Effector memory CD4-positive, alpha-beta T cell (primary cell): Measurements from ENCODE around the gene MSI2.
A peak's percentile ranks its signal among the peaks of the same experiment; 100 is the strongest.

ENCODE experiments used
- DNase-seq, 3 donors: peaks; one replicate each; pipeline ENCODE4 v3.0.0-alpha.2; 2020
- H3K27ac ChIP-seq: 2 replicates; pipeline ENCODE4 v1.7.0; 2013; ENCODE audit warnings: mild to moderate bottlenecking, low read length, moderate library complexity; ENCODE audit not compliant: insufficient read depth, poor library complexity, severe bottlenecking
- H3K27me3 ChIP-seq: replicated peaks from 2 replicates; pipeline ENCODE4 v1.7.0; 2013; ENCODE audit warnings: mild to moderate bottlenecking, low read length; ENCODE audit not compliant: insufficient read depth, control insufficient read depth, poor library complexity, severe bottlenecking
- H3K36me3 ChIP-seq: 2 replicates; pipeline ENCODE4 v1.7.0; 2013; ENCODE audit warnings: mild to moderate bottlenecking, low read length, moderate library complexity; ENCODE audit not compliant: control insufficient read depth, insufficient read depth
- H3K4me1 ChIP-seq: 2 replicates; pipeline ENCODE4 v1.7.0; 2013; ENCODE audit warnings: low read length, mild to moderate bottlenecking; ENCODE audit not compliant: control insufficient read depth, insufficient read depth, poor library complexity, severe bottlenecking
- H3K4me3 ChIP-seq: 2 replicates; pipeline ENCODE4 v1.7.0; 2013; ENCODE audit warnings: low read length, low read depth, mild to moderate bottlenecking; ENCODE audit not compliant: insufficient read depth, poor library complexity, severe bottlenecking
- H3K9me3 ChIP-seq: 2 replicates; pipeline ENCODE4 v1.7.0; 2013; ENCODE audit warnings: mild to moderate bottlenecking, low read length, moderate library complexity; ENCODE audit not compliant: control insufficient read depth

The MSI2 gene

GRCh38 chr17:57447357-57447989 is 191.2 kb downstream of the MSI2 start:
- no peaks in the 10 kb centered on the region for H3K27me3 ChIP-seq
- DNase-seq, result no peak
- H3K36me3 ChIP-seq, result no peaks in the 10 kb centered on the region
- H3K9me3 ChIP-seq, result no peaks in the 10 kb centered on the region
- H3K4me3 ChIP-seq, result no peak overlapping the region
- no peak overlapping the region for H3K27ac ChIP-seq
- H3K4me1 ChIP-seq, result peaks cover 13% of the 10 kb centered on the region

GRCh38 chr17:57447990-57448758 is 191.9 kb downstream of the MSI2 start:
- peaks cover 6% of the 10 kb centered on the region for H3K4me1 ChIP-seq
- H3K4me3 ChIP-seq, result no peak overlapping the region
- H3K27me3 ChIP-seq, result no peaks in the 10 kb centered on the region
- H3K36me3 ChIP-seq, result no peaks in the 10 kb centered on the region
- no peak for DNase-seq
- H3K9me3 ChIP-seq, result no peaks in the 10 kb centered on the region
- H3K27ac ChIP-seq, result no peak overlapping the region

GRCh38 chr17:57448759-57449283 is 192.5 kb downstream of the MSI2 start:
- H3K27ac ChIP-seq, result no peak overlapping the region

GRCh38 chr17:57451191-57451590 is 194.9 kb downstream of the MSI2 start:
- Histone ChIP-seq H3K36me3 (no peaks in the 10 kb centered on the region), H3K9me3 (no peaks in the 10 kb centered on the region), H3K4me3 (no peak overlapping the region), H3K4me1 (peaks cover 18% of the 10 kb centered on the region), H3K27me3 (no peaks in the 10 kb centered on the region), H3K27ac (no peak overlapping the region)
- DNase-seq, result no peak

More at GRCh38 chr17:57448759-57449283, 192.5 kb downstream of the MSI2 start:
- H3K36me3 ChIP-seq, result no peaks in the 10 kb centered on the region
- H3K4me1 ChIP-seq, result peaks cover 3% of the 10 kb centered on the region
- DNase-seq, result no peak
- no peaks in the 10 kb centered on the region for H3K27me3 ChIP-seq
- H3K4me3 ChIP-seq, result no peak overlapping the region
- H3K9me3 ChIP-seq, result no peaks in the 10 kb centered on the region

- Histone ChIP-seq H3K27me3 (no peaks in the 10 kb centered on the region), H3K27ac (no peak overlapping the region), H3K4me3 (no peak overlapping the region), H3K9me3 (no peaks in the 10 kb centered on the region), H3K4me1 (peaks cover 18% of the 10 kb centered on the region), H3K36me3 (no peaks in the 10 kb centered on the region)
- DNase-seq, result no peak
Measured at GRCh38 chr17:57451643-57452042, 195.3 kb downstream of the MSI2 start.

GRCh38 chr17:57453841-57454425 is 197.6 kb downstream of the MSI2 start:
- no peak for DNase-seq
- peaks cover 24% of the 10 kb centered on the region for H3K4me1 ChIP-seq

GRCh38 chr17:57454729-57455062 is 198.4 kb downstream of the MSI2 start:
- Histone ChIP-seq H3K4me3 (no peak overlapping the region), H3K36me3 (no peaks in the 10 kb centered on the region), H3K27ac (peak overlapping the region; percentile 41), H3K9me3 (no peaks in the 10 kb centered on the region), H3K27me3 (no peaks in the 10 kb centered on the region), H3K4me1 (peaks cover 29% of the 10 kb centered on the region)
- DNase-seq, result no peak

More at GRCh38 chr17:57453841-57454425, 197.6 kb downstream of the MSI2 start:
- Histone ChIP-seq H3K27ac (no peak overlapping the region), H3K36me3 (no peaks in the 10 kb centered on the region), H3K9me3 (no peaks in the 10 kb centered on the region), H3K27me3 (no peaks in the 10 kb centered on the region), H3K4me3 (no peak overlapping the region)

GRCh38 chr17:57455063-57455914 is 199.0 kb downstream of the MSI2 start:
- Histone ChIP-seq H3K36me3 (no peaks in the 10 kb centered on the region), H3K4me1 (peaks cover 29% of the 10 kb centered on the region), H3K27me3 (no peaks in the 10 kb centered on the region), H3K4me3 (no peak overlapping the region), H3K9me3 (no peaks in the 10 kb centered on the region), H3K27ac (peak overlapping the region; percentile 41)
- DNase-seq, result no peak

GRCh38 chr17:57456622-57457021 is 200.3 kb downstream of the MSI2 start:
- no peak for DNase-seq
- H3K4me3 ChIP-seq, result no peak overlapping the region
- H3K36me3 ChIP-seq, result no peaks in the 10 kb centered on the region
- peaks cover 29% of the 10 kb centered on the region for H3K4me1 ChIP-seq
- no peaks in the 10 kb centered on the region for H3K27me3 ChIP-seq
- H3K9me3 ChIP-seq, result no peaks in the 10 kb centered on the region
- H3K27ac ChIP-seq, result no peak overlapping the region
